Chondrocyte (in vitro differentiated cells): Measurements from ENCODE around the gene TMEM131L. TPM values are rescaled to one million over a fixed set of nuclear protein-coding genes. Genes with fewer than 3 reads are reported as not detected.
"Not testable (repeated sequence)": the region's sequence is repeated elsewhere in the genome, so short reads cannot be mapped to it uniquely, and the experiment has no call there.

ENCODE experiments used
- DNase-seq: peaks from one replicate; pipeline ENCODE4 v3.0.0; 2021; ENCODE audit warnings: mixed read lengths, low spot score
- H3K27ac Mint-ChIP-seq: one replicate; pipeline ENCODE4 v1.8.0; 2021; ENCODE audit warnings: mild to moderate bottlenecking, moderate library complexity, mixed read lengths; ENCODE audit not compliant: unreplicated experiment
- H3K27me3 Mint-ChIP-seq: 2 replicates; pipeline ENCODE4 v1.8.0; 2021; ENCODE audit warnings: low read depth, mixed read lengths
- H3K36me3 Mint-ChIP-seq: 2 replicates; pipeline ENCODE4 v1.8.0; 2021; ENCODE audit warnings: low read depth, mixed read lengths
- H3K4me1 Mint-ChIP-seq: 2 replicates; pipeline ENCODE4 v1.8.0; 2021; ENCODE audit warnings: low read depth, mild to moderate bottlenecking, mixed read lengths
- H3K4me3 Mint-ChIP-seq: one replicate; pipeline ENCODE4 v1.8.0; 2021; ENCODE audit warnings: mild to moderate bottlenecking, moderate library complexity, mixed read lengths; ENCODE audit not compliant: unreplicated experiment
- H3K9me3 Mint-ChIP-seq: 2 replicates; pipeline ENCODE4 v1.8.0; 2021; ENCODE audit warnings: low read depth, mixed read lengths
- total RNA-seq: library from RNA; stranded (reverse); gene quantifications from 3 replicates; pipeline ENCODE4 v1.2.1, GENCODE V29; 2021
- TF ChIP-seq, protein P1 (sequence below): fragments of 200-600 bp; sonication (generic); IDR thresholded peaks from 2 replicates; pipeline ENCODE4 v1.5.0; 2021; ENCODE audit warnings: antibody characterized with exemption, mild to moderate bottlenecking, moderate library complexity

TMEM131L gene
- total RNA-seq, 1 donor from 2014 or later = 8.4 TPM

DNA sequence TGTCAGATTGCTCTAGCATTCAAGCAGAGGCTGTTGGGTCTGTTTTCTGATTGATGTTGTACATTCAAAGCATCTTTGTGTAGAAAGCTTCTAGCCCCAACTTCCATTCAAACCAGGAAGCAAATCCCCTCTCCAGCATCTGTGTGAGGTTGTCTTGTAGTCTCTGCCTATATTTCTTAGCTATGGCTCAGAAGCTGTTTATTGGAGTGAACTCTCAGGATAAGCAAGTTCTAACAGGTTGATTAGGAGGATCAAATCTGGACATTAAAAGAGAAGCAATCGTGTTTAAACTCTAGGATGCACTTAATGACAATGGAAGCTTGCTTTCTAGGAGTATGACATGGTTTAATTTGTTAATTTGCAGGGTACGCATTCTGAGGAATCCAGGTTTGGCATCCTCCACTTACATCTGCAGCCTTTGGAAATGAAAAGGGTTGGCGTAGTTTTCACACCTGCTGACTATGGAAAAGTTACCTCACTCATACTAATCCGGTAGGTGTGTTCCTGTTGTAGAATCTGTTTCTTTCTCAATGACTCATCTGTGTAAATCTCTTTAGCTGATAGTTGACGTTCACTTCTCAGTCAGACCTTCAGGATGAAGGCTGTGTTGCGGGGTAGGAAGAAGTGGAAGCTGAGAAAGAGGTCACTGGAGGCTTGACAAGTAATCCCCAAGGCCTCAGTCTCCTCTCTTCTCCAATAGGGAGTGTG lies 129.9 kb downstream of the TMEM131L start:
- peaks cover 20% of the 10 kb centered on the region for H3K4me1 Mint-ChIP-seq
- H3K9me3 Mint-ChIP-seq = no peaks in the 10 kb centered on the region
- no peak overlapping the region for H3K4me3 Mint-ChIP-seq
- TF ChIP-seq, protein P1, sequence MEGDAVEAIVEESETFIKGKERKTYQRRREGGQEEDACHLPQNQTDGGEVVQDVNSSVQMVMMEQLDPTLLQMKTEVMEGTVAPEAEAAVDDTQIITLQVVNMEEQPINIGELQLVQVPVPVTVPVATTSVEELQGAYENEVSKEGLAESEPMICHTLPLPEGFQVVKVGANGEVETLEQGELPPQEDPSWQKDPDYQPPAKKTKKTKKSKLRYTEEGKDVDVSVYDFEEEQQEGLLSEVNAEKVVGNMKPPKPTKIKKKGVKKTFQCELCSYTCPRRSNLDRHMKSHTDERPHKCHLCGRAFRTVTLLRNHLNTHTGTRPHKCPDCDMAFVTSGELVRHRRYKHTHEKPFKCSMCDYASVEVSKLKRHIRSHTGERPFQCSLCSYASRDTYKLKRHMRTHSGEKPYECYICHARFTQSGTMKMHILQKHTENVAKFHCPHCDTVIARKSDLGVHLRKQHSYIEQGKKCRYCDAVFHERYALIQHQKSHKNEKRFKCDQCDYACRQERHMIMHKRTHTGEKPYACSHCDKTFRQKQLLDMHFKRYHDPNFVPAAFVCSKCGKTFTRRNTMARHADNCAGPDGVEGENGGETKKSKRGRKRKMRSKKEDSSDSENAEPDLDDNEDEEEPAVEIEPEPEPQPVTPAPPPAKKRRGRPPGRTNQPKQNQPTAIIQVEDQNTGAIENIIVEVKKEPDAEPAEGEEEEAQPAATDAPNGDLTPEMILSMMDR = no peak
- no peak for DNase-seq
- H3K27ac Mint-ChIP-seq = no peak overlapping the region
- H3K27me3 Mint-ChIP-seq = no peaks in the 10 kb centered on the region
- peaks cover 16% of the 10 kb centered on the region for H3K36me3 Mint-ChIP-seq

DNA sequence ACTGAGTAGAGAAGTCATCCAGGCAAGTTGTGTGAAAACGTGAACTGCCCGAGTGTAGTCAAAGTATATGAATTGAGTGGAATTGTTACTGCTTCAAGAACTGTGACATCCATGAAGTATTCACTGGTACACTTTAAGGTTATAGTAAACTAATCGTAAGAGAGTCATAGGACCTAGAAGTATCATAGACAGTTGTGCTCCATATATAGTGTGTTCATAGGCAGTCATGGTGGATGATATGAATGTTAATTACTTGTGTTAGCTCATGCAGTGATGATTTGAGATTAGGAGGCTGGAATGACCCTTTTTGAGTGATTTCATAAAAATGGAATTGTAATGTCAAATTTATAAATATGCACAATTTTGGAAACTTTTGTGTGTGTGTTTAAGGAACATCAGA lies 136.6 kb downstream of the TMEM131L start:
- no peaks in the 10 kb centered on the region for H3K9me3 Mint-ChIP-seq
- H3K4me1 Mint-ChIP-seq = peaks cover 3% of the 10 kb centered on the region
- no peak overlapping the region for H3K27ac Mint-ChIP-seq
- DNase-seq = no peak
- H3K36me3 Mint-ChIP-seq = peaks cover 29% of the 10 kb centered on the region
- no peaks in the 10 kb centered on the region for H3K27me3 Mint-ChIP-seq
- TF ChIP-seq, protein P1 = no peak
- H3K4me3 Mint-ChIP-seq = no peak overlapping the region

- H3K4me1 Mint-ChIP-seq = no peaks in the 10 kb centered on the region
- TF ChIP-seq, protein P1 = no peak
- no peaks in the 10 kb centered on the region for H3K9me3 Mint-ChIP-seq
- H3K27me3 Mint-ChIP-seq = no peaks in the 10 kb centered on the region
- no peak overlapping the region for H3K27ac Mint-ChIP-seq
- no peak for DNase-seq
- peaks cover 27% of the 10 kb centered on the region for H3K36me3 Mint-ChIP-seq
- no peak overlapping the region for H3K4me3 Mint-ChIP-seq
Measured at GRCh38 chr4:153603258-153603657, 137.1 kb downstream of the TMEM131L start.

DNA sequence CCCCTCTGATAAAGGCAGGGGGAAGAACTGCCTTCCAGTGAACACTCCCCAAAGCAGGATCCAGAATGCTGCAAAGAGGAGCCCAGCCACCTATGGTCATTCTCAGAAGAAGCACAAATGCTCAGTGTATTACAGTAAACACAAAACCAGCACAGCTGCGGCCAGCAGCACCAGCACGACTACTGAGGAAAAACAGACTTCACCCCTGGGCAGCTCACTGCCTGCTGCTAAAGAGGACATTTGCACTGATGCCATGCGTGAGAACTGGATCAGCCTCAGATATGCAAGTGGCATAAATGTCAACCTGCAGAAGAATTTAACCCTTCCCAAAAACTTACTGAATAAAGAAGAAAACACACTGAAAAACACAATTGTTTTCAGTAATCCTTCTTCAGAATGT lies 137.7 kb downstream of the TMEM131L start:
- H3K36me3 Mint-ChIP-seq = peaks cover 24% of the 10 kb centered on the region
- no peaks in the 10 kb centered on the region for H3K4me1 Mint-ChIP-seq
- no peaks in the 10 kb centered on the region for H3K9me3 Mint-ChIP-seq
- H3K4me3 Mint-ChIP-seq = no peak overlapping the region
- TF ChIP-seq, protein P1 = no peak
- no peak for DNase-seq
- H3K27ac Mint-ChIP-seq = no peak overlapping the region
- no peaks in the 10 kb centered on the region for H3K27me3 Mint-ChIP-seq

- H3K4me3 Mint-ChIP-seq, H3K4me1 Mint-ChIP-seq: not testable (repeated sequence)
Measured at GRCh38 chr4:153609070-153609469, 142.9 kb downstream of the TMEM131L start.

More at GRCh38 chr4:153609070-153609469, 142.9 kb downstream of the TMEM131L start:
- H3K27ac Mint-ChIP-seq, H3K9me3 Mint-ChIP-seq, H3K27me3 Mint-ChIP-seq, DNase-seq: not testable (repeated sequence)
- peaks cover 15% of the 10 kb centered on the region for H3K36me3 Mint-ChIP-seq
